HG03460 (cell line): ENCODE results near the gene ENTPD7.
"Not testable (repeated sequence)": the region's sequence is repeated elsewhere in the genome, so short reads cannot be mapped to it uniquely, and the experiment has no call there.

ENCODE experiments used
- ATAC-seq: cut with Tn5 transposase; IDR thresholded peaks from one replicate; pipeline ENCODE4 v1.9.1; 2021; ENCODE audit not compliant: unreplicated experiment

The ENTPD7 gene

DNA sequence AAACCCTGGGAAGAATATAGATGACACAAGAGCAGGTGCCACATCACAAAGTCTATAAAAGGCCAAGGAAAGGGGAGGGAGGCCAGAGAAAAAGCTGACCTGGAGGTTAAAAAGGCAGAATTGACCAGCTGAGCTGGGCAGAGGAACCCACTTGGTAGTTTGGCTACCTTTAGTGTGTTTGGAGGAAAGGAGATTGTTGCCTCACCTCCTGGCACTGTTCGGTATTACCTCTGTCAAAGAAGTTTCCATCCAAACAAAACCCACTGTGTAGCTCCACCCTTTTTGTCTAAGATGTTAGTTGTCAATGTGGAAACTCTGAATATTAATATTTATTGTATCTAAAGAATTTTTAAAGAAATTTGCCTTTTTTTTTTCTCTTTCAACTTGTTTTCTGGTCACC, 23.4 kb downstream of the ENTPD7 start:
- no peak for ATAC-seq

GRCh38 chr10:99685597-99685967, 26.3 kb downstream of the ENTPD7 start:
- peak; percentile 93 for ATAC-seq

GRCh38 chr10:99689461-99689860, 30.2 kb downstream of the ENTPD7 start:
- ATAC-seq = no peak

GRCh38 chr10:99693933-99694583, 34.7 kb downstream of the ENTPD7 start:
- no peak for ATAC-seq

DNA sequence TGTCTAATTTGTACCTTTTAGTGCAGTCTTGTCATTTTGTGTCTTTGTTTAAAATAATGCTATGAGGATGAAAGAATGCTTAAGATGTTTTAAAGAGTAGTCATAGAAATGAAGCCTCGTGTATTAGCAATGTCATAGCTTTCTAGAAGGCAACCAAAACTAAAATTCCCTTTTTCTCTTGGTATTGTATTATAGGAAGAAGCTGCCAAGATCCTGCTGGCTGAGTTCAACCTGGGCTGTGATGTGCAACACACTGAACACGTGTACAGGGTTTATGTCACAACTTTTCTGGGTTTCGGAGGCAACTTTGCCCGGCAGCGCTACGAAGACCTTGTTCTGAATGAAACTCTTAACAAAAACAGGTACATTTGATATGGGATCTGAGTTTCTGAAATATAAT, 36.5 kb downstream of the ENTPD7 start:
- ATAC-seq = no peak

- no peak for ATAC-seq
These were observed 39.3 kb downstream of the ENTPD7 start for GRCh38 chr10:99698504-99699080.

DNA sequence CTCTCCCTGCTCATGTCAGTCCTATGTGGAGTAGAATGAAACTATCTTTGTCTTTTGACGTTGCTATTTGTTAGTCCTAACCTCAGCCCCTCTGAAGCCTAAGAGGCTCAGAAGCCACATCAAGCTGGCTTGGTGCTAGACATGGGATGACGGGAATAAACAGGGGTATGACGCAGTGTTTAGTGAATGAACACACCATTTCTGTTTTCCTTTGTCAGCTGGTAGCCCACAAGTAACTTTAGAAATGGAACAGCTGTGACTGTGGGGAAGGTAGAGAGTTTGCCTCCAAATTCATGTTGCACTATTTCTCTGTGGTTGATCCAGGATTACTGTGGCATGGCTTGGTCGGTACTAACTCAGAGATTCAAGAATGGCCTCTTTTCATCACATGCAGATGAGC, 41.3 kb downstream of the ENTPD7 start:
- ATAC-seq = no peak

DNA sequence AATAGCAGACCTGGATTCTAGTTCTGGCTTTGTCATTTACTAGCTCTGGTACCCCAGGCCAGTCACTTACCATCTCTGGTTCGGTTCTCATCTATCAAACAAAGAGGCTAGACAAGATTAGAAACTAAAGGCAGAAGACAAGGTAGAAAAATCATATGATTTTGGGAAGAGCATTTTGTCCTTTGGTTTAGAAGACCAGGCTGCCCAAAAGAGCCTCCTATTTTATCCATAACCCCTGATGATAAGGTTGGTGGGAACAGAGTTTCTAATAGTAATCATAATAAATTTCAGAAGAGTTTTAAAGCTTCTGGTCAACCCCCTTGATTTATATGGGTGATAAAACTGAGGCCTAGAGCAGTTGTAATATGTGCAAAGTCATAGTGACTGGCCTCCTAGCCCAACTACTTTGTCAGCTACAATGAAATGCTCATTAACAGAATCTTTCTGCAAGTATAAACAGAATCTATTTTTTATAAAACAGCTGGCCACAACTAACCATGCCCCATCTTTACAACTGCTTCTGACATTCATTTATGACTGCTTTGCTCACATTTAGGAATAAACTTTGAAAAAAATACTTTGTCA, 49.2 kb downstream of the ENTPD7 start:
- ATAC-seq = no peak

- peak; percentile 74 for ATAC-seq
These were observed 50.3 kb downstream of the ENTPD7 start for GRCh38 chr10:99709480-99710229.

- ATAC-seq = no peak
These were observed 51.9 kb downstream of the ENTPD7 start for GRCh38 chr10:99711129-99711719.

GRCh38 chr10:99714446-99714845, 55.1 kb downstream of the ENTPD7 start:
- no peak for ATAC-seq

DNA sequence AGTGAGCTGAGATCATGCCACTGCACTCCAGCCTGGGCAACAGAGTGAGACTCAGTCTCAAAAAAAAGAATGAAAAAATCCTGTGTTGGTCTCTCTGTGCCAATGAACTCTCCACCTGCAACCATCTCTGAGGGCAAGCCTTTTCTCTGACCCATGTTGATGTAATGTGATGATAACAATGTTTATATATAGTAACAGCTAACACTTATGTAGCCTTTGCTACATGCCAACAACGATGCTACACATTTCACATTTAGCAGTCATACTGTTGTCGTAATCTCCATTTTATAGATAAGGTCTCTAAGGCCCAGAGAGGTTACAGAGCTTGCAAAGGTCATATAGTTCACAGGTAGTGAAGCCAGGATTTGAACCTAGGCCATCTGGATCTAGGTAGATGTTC, 61.1 kb downstream of the ENTPD7 start:
- no peak for ATAC-seq

GRCh38 chr10:99730026-99730425, 70.7 kb downstream of the ENTPD7 start:
- no peak for ATAC-seq

DNA sequence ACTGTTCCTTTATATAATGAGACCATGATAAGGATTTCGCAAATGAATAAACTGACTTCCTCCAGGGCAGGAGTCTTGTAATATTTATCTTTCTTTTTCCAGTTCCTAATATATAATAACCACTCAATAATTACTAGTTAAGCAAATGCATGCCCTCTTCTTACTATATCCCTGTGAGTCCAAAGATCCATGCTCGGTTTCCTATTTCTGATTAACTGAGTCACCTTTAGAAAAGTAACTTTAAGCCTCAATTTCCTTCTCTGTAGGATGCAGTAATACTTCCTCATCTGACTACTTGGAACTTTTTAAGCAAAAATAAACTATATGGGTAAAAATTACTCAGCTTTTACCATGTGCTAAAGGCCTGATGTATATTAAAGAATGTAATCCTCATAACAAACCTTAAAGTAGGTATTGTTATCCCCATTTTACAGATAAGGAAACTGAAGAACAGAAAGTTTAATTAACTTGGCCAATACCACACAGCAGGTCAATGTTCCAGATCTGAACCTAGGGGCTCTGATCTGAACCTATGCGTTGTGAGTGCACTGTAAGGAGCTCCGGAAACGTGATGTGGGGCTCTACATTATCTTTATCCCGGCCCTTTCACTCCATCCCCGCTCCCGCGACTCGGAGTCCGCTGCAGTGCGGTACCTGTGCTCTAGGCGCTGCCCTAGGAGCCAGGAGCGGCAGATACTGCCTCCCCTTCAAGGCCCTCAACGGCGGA, 72.2 kb downstream of the ENTPD7 start:
- ATAC-seq = peak; percentile 27

- ATAC-seq = peak; percentile 88
These were observed 72.9 kb downstream of the ENTPD7 start, which contains the start of the genes COX15 and CUTC for GRCh38 chr10:99732033-99732842. Gene COX15, minus strand, starts transcription at chr10:99732127. Its CDS starts 78 bp downstream, at chr10:99732049. Gene CUTC, plus strand, starts transcription at chr10:99732234. Its CDS starts 115 bp downstream, at chr10:99732349.

DNA sequence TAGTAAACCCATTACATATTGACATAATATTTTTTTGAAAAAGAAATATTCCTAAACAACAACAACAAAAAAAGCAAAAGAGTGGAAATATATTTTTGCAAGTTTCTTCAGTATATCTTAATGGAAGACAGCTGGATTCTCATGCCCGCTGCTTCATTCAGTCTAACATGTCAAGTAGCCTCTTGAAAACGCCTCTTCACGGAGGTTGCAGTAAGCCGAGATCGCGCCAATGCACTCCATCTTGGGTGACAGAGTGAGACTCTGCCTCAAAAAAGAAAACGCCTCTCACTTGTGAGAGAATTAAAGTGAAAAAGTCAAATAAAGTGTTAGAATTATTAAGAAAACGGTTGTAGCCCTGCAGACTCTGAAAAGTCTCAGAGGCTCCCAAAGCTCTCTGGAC, 74.1 kb downstream of the ENTPD7 start:
- no peak for ATAC-seq

GRCh38 chr10:99734111-99734510, 74.8 kb downstream of the ENTPD7 start:
- not testable (repeated sequence) for ATAC-seq

- no peak for ATAC-seq
These were observed 81.0 kb downstream of the ENTPD7 start for GRCh38 chr10:99740260-99740659.

DNA sequence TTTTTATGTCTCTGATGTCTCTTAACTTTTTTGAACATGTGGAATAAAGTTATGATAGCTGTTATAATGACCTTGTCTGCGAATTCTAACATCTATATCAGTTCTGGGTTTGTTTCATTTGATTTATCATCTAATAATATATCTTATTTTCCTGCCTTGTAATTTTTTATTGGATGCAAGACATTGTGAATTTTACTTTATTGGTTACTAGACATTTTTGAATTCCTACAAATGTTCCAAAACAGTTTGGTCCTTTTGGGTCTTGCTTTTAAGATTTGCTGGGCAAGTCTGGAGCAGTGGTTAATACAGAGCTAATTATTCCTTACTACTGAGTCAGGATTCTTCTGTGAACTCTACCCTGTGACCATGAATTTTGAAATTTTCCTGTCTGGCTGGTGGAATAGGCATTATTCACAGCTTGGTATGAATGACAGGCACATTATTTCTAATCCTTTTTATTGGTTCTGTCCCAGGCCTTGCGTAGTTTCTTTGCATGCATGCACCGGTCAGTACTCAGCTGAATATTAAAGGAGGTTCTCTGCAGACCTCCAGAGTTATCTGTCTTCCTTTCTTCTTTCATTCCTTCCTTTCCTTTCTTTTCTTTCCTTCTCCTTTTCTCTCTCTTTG, 81.7 kb downstream of the ENTPD7 start:
- ATAC-seq = no peak
